IPS-18a (cell line): Measurements from ENCODE around the gene CCDC107.

Experiments used
- H3K27ac ChIP-seq: one replicate; pipeline ENCODE4 v1.5.1; 2013; ENCODE audit warnings: low read length
- H3K27me3 ChIP-seq: one replicate; pipeline ENCODE4 v1.6.1; 2013; ENCODE audit warnings: mild to moderate bottlenecking, low read length; ENCODE audit not compliant: control insufficient read depth, insufficient read depth
- H3K36me3 ChIP-seq: one replicate; pipeline ENCODE4 v1.6.1; 2013; ENCODE audit warnings: low read depth, low read length; ENCODE audit not compliant: control insufficient read depth
- H3K4me1 ChIP-seq: one replicate; pipeline ENCODE4 v1.6.1; 2013; ENCODE audit warnings: low read depth, low read length; ENCODE audit not compliant: control insufficient read depth
- H3K4me3 ChIP-seq: one replicate; pipeline ENCODE4 v1.5.1; 2013; ENCODE audit warnings: low read length
- H3K9ac ChIP-seq: one replicate; pipeline ENCODE4 v1.6.1; 2013; ENCODE audit warnings: mild to moderate bottlenecking, low read length, moderate library complexity
- H3K9me3 ChIP-seq: one replicate; pipeline ENCODE4 v1.6.1; 2013; ENCODE audit warnings: low read depth, low read length; ENCODE audit not compliant: control insufficient read depth

CCDC107 gene

GRCh38 chr9:35652829-35653209 is 5.3 kb upstream of the CCDC107 start:
- H3K36me3 ChIP-seq, result no peaks in the 10 kb centered on the region
- no peak overlapping the region for H3K27ac ChIP-seq
- H3K9ac ChIP-seq, result no peak overlapping the region
- no peaks in the 10 kb centered on the region for H3K9me3 ChIP-seq
- H3K4me1 ChIP-seq, result peaks cover 19% of the 10 kb centered on the region
- peaks cover 13% of the 10 kb centered on the region for H3K27me3 ChIP-seq
- no peak overlapping the region for H3K4me3 ChIP-seq

GRCh38 chr9:35653611-35654010 is 4.5 kb upstream of the CCDC107 start:
- no peak overlapping the region for H3K4me3 ChIP-seq
- no peak overlapping the region for H3K27ac ChIP-seq
- H3K27me3 ChIP-seq, result peaks cover 13% of the 10 kb centered on the region
- peaks cover 19% of the 10 kb centered on the region for H3K4me1 ChIP-seq
- H3K9me3 ChIP-seq, result no peaks in the 10 kb centered on the region
- H3K9ac ChIP-seq, result no peak overlapping the region
- H3K36me3 ChIP-seq, result no peaks in the 10 kb centered on the region

DNA sequence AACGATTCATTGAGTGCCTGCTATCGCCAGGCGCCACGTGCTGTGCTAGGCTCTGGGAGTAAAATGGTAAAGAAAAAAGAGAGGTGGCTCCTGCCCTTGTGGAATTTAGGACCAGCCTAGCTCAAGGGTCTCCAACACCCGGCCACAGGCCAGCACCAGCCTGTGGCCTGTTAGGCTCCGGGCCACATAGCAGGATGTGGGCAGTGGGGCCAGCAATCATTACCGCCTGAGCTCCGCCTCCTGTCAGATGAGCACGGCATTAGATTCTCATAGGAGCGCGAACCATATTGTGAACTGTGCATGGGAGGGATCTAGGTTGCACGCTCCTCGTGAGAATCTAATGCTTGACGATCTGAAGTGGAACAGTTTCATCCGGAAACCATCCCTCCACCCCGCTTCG is 1.7 kb upstream of the CCDC107 start:
- H3K4me3 ChIP-seq, result no peak overlapping the region
- H3K36me3 ChIP-seq, result peaks cover 12% of the 10 kb centered on the region
- H3K9ac ChIP-seq, result no peak overlapping the region
- H3K27me3 ChIP-seq, result peaks cover 13% of the 10 kb centered on the region
- peaks cover 10% of the 10 kb centered on the region for H3K4me1 ChIP-seq
- no peak overlapping the region for H3K27ac ChIP-seq
- no peaks in the 10 kb centered on the region for H3K9me3 ChIP-seq

- Histone ChIP-seq H3K36me3 (peaks cover 17% of the 10 kb centered on the region), H3K9ac (peak overlapping the region; percentile 74), H3K27me3 (peaks cover 13% of the 10 kb centered on the region), H3K9me3 (no peaks in the 10 kb centered on the region), H3K27ac (no peak overlapping the region), H3K4me1 (peaks cover 9% of the 10 kb centered on the region), H3K4me3 (peak overlapping the region; percentile 95)
Measured at GRCh38 chr9:35656831-35657545, 1.1 kb upstream of the CCDC107 start.

DNA sequence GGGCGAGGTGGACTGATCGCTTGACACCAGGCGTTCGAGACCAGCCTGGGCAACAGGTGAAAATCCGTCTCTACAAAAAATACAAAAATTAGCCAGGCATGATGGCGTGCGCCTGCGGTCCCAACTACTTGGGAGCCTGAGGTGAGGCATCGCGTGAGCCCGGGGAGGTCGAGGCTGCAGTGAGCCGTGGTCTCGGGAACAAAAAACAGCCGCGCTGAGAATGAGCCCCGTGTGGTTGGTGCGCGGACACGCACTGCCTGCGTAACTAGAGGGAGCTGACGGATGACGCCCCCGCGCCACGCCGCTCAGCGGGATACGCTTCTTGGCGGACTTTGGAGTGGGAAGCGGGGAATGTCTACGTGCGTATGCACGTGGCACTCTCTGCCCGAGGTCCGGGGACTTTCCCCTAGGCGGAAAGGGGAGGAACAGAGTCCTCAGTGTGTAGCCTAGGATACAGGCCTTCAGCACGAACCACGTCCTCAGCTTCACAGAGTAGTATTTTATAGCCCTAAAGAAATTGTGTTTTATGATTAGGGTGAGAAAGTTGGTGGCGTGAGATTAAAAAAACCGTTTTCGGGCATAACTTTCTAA is 451 bp upstream of the CCDC107 start, which contains the start of gene RMRP:
RMRP (minus strand) TSS at position 474 of the 591 bp plus-strand sequence.
- Histone ChIP-seq H3K4me1 (peaks cover 9% of the 10 kb centered on the region), H3K27me3 (peaks cover 13% of the 10 kb centered on the region), H3K4me3 (peak within 1 kb of the TSS; percentile 95), H3K9me3 (no peaks in the 10 kb centered on the region), H3K27ac (peak within 1 kb of the TSS; percentile 92), H3K36me3 (peaks cover 23% of the 10 kb centered on the region), H3K9ac (peak within 1 kb of the TSS; percentile 74)

- no peaks in the 10 kb centered on the region for H3K9me3 ChIP-seq
- H3K27ac ChIP-seq, result peak overlapping the region; percentile 92
- H3K27me3 ChIP-seq, result peaks cover 13% of the 10 kb centered on the region
- H3K4me1 ChIP-seq, result peaks cover 10% of the 10 kb centered on the region
- peak overlapping the region; percentile 95 for H3K4me3 ChIP-seq
- H3K36me3 ChIP-seq, result peaks cover 30% of the 10 kb centered on the region
- H3K9ac ChIP-seq, result peak overlapping the region; percentile 74
Measured at GRCh38 chr9:35658968-35659220, 802 bp downstream of the CCDC107 start.

- H3K9me3 ChIP-seq, result no peaks in the 10 kb centered on the region
- H3K36me3 ChIP-seq, result peaks cover 30% of the 10 kb centered on the region
- peak overlapping the region; percentile 95 for H3K4me3 ChIP-seq
- peaks cover 13% of the 10 kb centered on the region for H3K27me3 ChIP-seq
- H3K4me1 ChIP-seq, result peaks cover 14% of the 10 kb centered on the region
- H3K9ac ChIP-seq, result peak overlapping the region; percentile 74
- no peak overlapping the region for H3K27ac ChIP-seq
Measured at GRCh38 chr9:35659340-35659739, 1.2 kb downstream of the CCDC107 start.

DNA sequence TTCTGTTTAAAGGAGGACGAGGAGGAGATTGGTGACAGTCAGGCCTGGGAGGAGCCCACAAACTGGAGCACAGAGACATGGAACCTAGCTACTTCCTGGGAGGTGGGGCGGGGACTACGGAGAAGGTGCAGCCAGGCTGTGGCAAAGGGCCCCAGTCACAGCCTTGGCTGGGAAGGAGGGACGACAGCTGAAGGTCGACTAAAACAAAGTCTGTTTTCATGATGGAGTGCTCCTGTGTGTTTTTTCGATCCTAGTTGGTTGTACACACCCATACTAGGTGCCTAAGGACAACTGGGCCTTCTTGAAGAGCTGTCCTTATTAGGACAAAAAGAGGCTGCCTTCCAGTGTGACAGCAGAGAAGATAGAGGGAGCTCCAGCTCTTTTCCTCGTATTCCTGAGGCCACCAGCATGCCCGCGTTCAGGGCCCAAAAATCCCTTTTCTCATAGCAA is 2.9 kb downstream of the CCDC107 start:
- no peak overlapping the region for H3K27ac ChIP-seq

DNA sequence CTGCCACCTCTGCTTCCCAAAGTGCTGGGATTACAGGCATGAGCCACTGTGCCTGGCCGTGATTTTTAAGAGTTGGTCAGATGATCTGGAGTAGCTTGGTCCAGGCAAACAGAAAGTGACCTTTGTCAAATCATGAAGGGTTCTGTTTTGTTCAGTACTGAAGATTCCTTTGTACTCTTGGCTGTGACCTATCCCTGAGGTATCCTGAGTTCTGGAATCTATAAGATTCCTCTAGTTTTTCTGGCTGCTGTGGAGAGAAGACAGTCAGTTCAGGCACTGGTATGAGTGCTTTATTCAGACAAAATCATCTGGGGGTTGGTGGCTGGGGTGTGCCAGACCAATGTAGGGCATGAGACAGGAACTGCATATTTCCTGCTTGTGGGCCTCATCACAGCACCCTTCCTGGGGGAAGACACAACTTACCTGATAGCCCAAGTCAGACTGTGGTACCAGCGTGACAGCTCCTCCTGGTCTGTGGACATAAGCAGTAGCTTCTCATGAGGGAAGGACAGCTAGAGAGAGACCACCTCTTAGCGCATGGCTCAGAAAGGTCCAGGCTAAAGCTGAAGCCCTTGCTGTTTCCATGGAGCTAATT is 3.8 kb downstream of the CCDC107 start:
- Histone ChIP-seq H3K9ac (no peak overlapping the region), H3K27ac (no peak overlapping the region), H3K36me3 (peaks cover 30% of the 10 kb centered on the region), H3K4me3 (no peak overlapping the region), H3K27me3 (peaks cover 3% of the 10 kb centered on the region), H3K4me1 (peaks cover 18% of the 10 kb centered on the region), H3K9me3 (no peaks in the 10 kb centered on the region)

More for the DNA sequence above, 2.9 kb downstream of the CCDC107 start:
- Histone ChIP-seq H3K4me3 (no peak overlapping the region), H3K4me1 (peaks cover 19% of the 10 kb centered on the region), H3K9me3 (no peaks in the 10 kb centered on the region), H3K27me3 (peaks cover 11% of the 10 kb centered on the region), H3K36me3 (peaks cover 30% of the 10 kb centered on the region), H3K9ac (no peak overlapping the region)

DNA sequence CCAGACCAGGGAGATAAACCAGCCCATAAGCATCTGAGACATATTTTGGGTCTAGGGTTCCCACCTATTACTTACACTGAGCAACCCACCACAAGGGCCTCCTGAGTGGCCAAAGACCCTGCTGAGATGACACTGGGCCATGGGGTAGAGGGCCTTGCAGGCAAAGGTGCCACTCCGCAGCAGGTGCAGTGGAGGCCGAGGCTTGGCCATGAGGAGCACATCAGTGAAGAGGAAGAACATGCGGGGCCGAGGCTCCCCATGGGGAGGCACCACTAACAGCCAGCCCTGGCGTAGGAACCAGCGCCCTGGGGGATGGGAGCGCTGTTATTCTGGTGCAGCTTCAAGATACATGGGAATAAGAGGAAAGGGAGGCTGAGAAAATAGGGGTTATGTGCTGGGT is 4.3 kb downstream of the CCDC107 start:
- Histone ChIP-seq H3K4me3 (no peak overlapping the region), H3K4me1 (peaks cover 15% of the 10 kb centered on the region), H3K27ac (no peak overlapping the region), H3K36me3 (peaks cover 30% of the 10 kb centered on the region), H3K9me3 (no peaks in the 10 kb centered on the region), H3K9ac (no peak overlapping the region), H3K27me3 (no peaks in the 10 kb centered on the region)

- Histone ChIP-seq H3K9ac (peak within 1 kb of the TSS; percentile 75), H3K4me1 (peaks cover 10% of the 10 kb centered on the region), H3K4me3 (peak within 1 kb of the TSS; percentile 73), H3K27me3 (no peaks in the 10 kb centered on the region), H3K27ac (peak within 1 kb of the TSS; percentile 40), H3K36me3 (peaks cover 30% of the 10 kb centered on the region), H3K9me3 (no peaks in the 10 kb centered on the region)
Measured at GRCh38 chr9:35664531-35665470, 6.7 kb downstream of the CCDC107 start, which contains the start of gene ARHGEF39. Gene ARHGEF39 (minus strand): TSS chr9:35665195. CDS start chr9:35665169, 26 bp downstream.
